WTC11 (cell line): ENCODE data around the gene PALD1. TPM values are rescaled to one million over a fixed set of nuclear protein-coding genes. Genes with fewer than 3 reads are reported as not detected.

Experiments
- CREB1 ChIP-seq: sonication (generic); formaldehyde crosslinking; IDR thresholded peaks from 2 replicates; pipeline ENCODE4 v1.8.0; 2023; ENCODE audit warnings: mild to moderate bottlenecking, missing genetic modification reagents
- EMX1 ChIP-seq: fragments of 250-450 bp; sonication (Bioruptor Pico); IDR thresholded peaks from 2 replicates; pipeline ENCODE4 v1.8.0; 2021; ENCODE audit warnings: mild to moderate bottlenecking
- ETV6 ChIP-seq: sonication (generic); formaldehyde crosslinking; IDR thresholded peaks from 2 replicates; pipeline ENCODE4 v1.8.1; 2022; ENCODE audit warnings: mild to moderate bottlenecking, missing genetic modification reagents
- FOXP1 ChIP-seq: sonication (generic); formaldehyde crosslinking; IDR thresholded peaks from 2 replicates; pipeline ENCODE4 v1.8.0; 2022; ENCODE audit warnings: missing genetic modification reagents, mild to moderate bottlenecking, moderate library complexity, borderline replicate concordance
- MYBL2 ChIP-seq: sonication (generic); formaldehyde crosslinking; IDR thresholded peaks from 2 replicates; pipeline ENCODE4 v1.8.1; 2023; ENCODE audit warnings: mild to moderate bottlenecking, moderate library complexity, missing genetic modification reagents
- NFE2L1 ChIP-seq: sonication (generic); formaldehyde crosslinking; IDR thresholded peaks from 2 replicates; pipeline ENCODE4 v1.8.1; 2023; ENCODE audit warnings: missing genetic modification reagents
- SP1 ChIP-seq: sonication (generic); formaldehyde crosslinking; conservative IDR thresholded peaks from 2 replicates; pipeline ENCODE4 v1.8.1; 2022; ENCODE audit warnings: missing genetic modification reagents
- ZNF121 ChIP-seq: sonication (generic); formaldehyde crosslinking; IDR thresholded peaks from 2 replicates; pipeline ENCODE4 v1.8.0; 2023; ENCODE audit warnings: missing genetic modification reagents
- ZNF232 ChIP-seq: sonication (generic); formaldehyde crosslinking; IDR thresholded peaks from 2 replicates; pipeline ENCODE4 v1.8.0; 2022; ENCODE audit warnings: mild to moderate bottlenecking, missing genetic modification reagents
- ZNF263 ChIP-seq: sonication (generic); formaldehyde crosslinking; IDR thresholded peaks from 2 replicates; pipeline ENCODE4 v1.8.1; 2022; ENCODE audit warnings: low read depth, mild to moderate bottlenecking, moderate library complexity, missing genetic modification reagents
- total RNA-seq: library from RNA; stranded (reverse); gene quantifications from 3 replicates; pipeline ENCODE4 v1.2.3, GENCODE V29; 2021
- TF ChIP-seq, protein P1 (sequence below): fragments of 250-450 bp; sonication (Bioruptor Pico); conservative IDR thresholded peaks from 2 replicates; pipeline ENCODE4 v1.9.0; 2021; ENCODE audit warnings: mild to moderate bottlenecking
- TF ChIP-seq, protein P2 (sequence below): sonication (generic); formaldehyde crosslinking; IDR thresholded peaks from 2 replicates; pipeline ENCODE4 v1.8.0; 2023; ENCODE audit warnings: mild to moderate bottlenecking, missing genetic modification reagents
- TF ChIP-seq, protein P3 (sequence below): sonication (generic); formaldehyde crosslinking; IDR thresholded peaks from 2 replicates; pipeline ENCODE4 v1.8.1; 2022; ENCODE audit warnings: mild to moderate bottlenecking, moderate library complexity, missing genetic modification reagents
- TF ChIP-seq, protein P4 (sequence below): sonication (generic); formaldehyde crosslinking; IDR thresholded peaks from 2 replicates; pipeline ENCODE4 v1.8.1; 2023; ENCODE audit warnings: mild to moderate bottlenecking, missing genetic modification reagents, moderate library complexity
- TF ChIP-seq, protein P5 (sequence below): fragments of 250-450 bp; sonication (Bioruptor Pico); IDR thresholded peaks from 2 replicates; pipeline ENCODE4 v1.9.0; 2021; ENCODE audit warnings: moderate library complexity, mild to moderate bottlenecking, inconsistent platforms, borderline replicate concordance
- TF ChIP-seq, protein P6 (sequence below): sonication (generic); formaldehyde crosslinking; IDR thresholded peaks from 2 replicates; pipeline ENCODE4 v1.8.1; 2022; ENCODE audit warnings: mild to moderate bottlenecking, missing genetic modification reagents, moderate library complexity, borderline replicate concordance
- TF ChIP-seq, protein P7 (sequence below): sonication (generic); formaldehyde crosslinking; IDR thresholded peaks from 2 replicates; pipeline ENCODE4 v1.8.1; 2022; ENCODE audit warnings: low read depth, mild to moderate bottlenecking, moderate library complexity, missing genetic modification reagents, borderline replicate concordance
- TF ChIP-seq, protein P8 (sequence below): fragments of 250-450 bp; sonication (Bioruptor Pico); IDR thresholded peaks from 2 replicates; pipeline ENCODE4 v1.9.0; 2021; ENCODE audit warnings: mild to moderate bottlenecking

Gene PALD1
- total RNA-seq, 1 experiment from 2014 or later: 43.6 TPM

DNA sequence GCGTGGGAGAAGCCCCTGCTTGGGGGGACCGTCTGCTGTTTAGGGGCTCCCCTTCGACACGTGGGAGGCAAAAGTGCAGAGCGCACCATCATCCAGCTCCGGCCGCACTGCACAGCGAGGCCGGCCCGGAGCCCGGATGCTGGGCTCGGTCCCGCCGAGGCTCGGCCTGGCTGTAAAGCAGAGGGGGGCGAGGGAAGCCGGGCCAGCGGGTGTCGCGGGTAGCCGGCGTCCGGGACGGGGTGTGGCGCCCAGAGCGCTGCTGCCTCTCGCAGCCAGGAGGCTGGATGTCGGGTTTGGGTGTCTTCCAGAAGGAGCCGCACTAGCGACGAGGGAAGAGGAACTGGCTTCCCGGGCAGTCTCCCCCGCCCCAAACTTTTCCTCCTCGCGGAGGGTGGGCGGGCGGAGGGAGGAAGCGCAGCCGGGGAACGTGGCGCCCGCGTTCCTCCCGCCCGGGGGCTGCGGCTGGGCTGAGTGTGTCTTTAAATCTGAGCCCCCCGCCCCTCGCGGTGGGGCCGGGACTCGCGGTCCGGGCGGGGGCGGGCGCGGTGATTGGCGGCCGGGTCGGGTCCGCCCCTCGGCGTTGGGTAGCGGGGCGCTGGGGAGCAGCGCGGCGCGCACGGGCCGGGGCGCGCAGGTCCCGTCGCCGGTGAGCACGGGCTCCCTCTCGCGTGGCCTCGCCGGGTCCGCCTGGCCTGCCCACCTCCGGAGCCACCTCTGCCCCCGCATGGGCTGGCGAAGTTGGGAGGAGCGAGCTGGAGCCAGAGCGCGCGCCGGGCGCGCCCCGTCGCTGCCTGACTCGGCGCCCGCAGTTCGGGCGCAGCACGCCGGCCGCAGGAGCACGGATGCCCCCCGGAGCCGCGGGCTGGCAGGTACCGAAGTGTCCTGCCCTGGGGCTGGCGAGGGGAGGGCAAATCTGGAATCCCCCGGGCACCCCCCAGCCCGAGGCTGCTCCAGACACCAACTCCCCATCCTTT lies at the start of gene PALD1 (continued):
- TF ChIP-seq, protein P1, sequence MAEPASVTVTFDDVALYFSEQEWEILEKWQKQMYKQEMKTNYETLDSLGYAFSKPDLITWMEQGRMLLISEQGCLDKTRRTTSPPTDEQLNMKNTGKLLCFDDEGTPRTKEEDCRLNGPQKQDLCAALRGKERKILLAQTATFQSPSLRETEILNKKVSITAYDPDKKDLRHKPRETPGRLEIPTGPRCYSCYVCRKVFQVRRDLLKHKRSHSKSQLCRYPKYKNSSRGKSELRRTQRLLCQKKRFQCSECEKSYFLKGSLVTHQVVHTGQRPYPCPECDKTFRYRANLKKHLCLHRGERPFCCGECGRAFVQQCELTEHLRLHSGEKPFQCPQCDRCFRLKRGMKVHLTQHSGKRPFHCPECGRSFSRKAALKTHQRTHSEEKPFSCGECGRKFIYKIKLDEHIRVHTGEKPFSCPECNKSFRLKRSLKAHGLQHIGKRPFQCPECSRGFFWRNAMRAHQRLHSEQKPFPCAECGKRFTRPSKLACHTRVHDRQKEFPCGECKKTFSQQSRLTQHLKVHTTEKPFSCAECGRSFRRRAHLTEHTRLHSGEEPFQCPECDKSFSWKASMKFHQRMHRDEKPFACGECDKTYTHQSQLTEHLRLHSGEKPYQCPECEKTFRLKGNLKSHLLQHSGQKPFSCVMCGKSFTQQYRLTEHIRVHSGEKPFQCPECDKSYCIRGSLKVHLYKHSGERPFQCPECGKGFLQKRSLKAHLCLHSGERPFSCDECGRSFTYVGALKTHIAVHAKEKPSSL (CRISPR knock-in tag): no peak
- TF ChIP-seq ZNF232: no peak
- TF ChIP-seq, protein P2, sequence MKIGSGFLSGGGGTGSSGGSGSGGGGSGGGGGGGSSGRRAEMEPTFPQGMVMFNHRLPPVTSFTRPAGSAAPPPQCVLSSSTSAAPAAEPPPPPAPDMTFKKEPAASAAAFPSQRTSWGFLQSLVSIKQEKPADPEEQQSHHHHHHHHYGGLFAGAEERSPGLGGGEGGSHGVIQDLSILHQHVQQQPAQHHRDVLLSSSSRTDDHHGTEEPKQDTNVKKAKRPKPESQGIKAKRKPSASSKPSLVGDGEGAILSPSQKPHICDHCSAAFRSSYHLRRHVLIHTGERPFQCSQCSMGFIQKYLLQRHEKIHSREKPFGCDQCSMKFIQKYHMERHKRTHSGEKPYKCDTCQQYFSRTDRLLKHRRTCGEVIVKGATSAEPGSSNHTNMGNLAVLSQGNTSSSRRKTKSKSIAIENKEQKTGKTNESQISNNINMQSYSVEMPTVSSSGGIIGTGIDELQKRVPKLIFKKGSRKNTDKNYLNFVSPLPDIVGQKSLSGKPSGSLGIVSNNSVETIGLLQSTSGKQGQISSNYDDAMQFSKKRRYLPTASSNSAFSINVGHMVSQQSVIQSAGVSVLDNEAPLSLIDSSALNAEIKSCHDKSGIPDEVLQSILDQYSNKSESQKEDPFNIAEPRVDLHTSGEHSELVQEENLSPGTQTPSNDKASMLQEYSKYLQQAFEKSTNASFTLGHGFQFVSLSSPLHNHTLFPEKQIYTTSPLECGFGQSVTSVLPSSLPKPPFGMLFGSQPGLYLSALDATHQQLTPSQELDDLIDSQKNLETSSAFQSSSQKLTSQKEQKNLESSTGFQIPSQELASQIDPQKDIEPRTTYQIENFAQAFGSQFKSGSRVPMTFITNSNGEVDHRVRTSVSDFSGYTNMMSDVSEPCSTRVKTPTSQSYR (CRISPR knock-in tag): peak; percentile 61; the same call in 1 of the 2 replicates
- TF ChIP-seq ZNF121 (CRISPR knock-in tag): no peak
- TF ChIP-seq, protein P3, sequence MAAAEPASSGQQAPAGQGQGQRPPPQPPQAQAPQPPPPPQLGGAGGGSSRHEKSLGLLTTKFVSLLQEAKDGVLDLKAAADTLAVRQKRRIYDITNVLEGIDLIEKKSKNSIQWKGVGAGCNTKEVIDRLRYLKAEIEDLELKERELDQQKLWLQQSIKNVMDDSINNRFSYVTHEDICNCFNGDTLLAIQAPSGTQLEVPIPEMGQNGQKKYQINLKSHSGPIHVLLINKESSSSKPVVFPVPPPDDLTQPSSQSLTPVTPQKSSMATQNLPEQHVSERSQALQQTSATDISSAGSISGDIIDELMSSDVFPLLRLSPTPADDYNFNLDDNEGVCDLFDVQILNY (CRISPR knock-in tag): peak; percentile 85
- no peak for TF ChIP-seq EMX1 (CRISPR knock-in tag)
- TF ChIP-seq NFE2L1: 0 out of 2 replicates have a peak, but pooled peaks have one; percentile 29
- TF ChIP-seq, protein P4, sequence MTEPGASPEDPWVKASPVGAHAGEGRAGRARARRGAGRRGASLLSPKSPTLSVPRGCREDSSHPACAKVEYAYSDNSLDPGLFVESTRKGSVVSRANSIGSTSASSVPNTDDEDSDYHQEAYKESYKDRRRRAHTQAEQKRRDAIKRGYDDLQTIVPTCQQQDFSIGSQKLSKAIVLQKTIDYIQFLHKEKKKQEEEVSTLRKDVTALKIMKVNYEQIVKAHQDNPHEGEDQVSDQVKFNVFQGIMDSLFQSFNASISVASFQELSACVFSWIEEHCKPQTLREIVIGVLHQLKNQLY (CRISPR knock-in tag): no peak
- no peak for TF ChIP-seq ETV6 (CRISPR knock-in tag)
- TF ChIP-seq, protein P5, sequence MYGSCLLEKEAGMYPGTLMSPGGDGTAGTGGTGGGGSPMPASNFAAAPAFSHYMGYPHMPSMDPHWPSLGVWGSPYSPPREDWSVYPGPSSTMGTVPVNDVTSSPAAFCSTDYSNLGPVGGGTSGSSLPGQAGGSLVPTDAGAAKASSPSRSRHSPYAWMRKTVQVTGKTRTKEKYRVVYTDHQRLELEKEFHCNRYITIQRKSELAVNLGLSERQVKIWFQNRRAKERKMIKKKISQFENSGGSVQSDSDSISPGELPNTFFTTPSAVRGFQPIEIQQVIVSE (CRISPR knock-in tag): no peak
- TF ChIP-seq, protein P6, sequence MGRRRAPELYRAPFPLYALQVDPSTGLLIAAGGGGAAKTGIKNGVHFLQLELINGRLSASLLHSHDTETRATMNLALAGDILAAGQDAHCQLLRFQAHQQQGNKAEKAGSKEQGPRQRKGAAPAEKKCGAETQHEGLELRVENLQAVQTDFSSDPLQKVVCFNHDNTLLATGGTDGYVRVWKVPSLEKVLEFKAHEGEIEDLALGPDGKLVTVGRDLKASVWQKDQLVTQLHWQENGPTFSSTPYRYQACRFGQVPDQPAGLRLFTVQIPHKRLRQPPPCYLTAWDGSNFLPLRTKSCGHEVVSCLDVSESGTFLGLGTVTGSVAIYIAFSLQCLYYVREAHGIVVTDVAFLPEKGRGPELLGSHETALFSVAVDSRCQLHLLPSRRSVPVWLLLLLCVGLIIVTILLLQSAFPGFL (CRISPR knock-in tag): no peak
- TF ChIP-seq, protein P7, sequence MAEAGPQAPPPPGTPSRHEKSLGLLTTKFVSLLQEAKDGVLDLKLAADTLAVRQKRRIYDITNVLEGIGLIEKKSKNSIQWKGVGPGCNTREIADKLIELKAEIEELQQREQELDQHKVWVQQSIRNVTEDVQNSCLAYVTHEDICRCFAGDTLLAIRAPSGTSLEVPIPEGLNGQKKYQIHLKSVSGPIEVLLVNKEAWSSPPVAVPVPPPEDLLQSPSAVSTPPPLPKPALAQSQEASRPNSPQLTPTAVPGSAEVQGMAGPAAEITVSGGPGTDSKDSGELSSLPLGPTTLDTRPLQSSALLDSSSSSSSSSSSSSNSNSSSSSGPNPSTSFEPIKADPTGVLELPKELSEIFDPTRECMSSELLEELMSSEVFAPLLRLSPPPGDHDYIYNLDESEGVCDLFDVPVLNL: no peak
- TF ChIP-seq, protein P8, sequence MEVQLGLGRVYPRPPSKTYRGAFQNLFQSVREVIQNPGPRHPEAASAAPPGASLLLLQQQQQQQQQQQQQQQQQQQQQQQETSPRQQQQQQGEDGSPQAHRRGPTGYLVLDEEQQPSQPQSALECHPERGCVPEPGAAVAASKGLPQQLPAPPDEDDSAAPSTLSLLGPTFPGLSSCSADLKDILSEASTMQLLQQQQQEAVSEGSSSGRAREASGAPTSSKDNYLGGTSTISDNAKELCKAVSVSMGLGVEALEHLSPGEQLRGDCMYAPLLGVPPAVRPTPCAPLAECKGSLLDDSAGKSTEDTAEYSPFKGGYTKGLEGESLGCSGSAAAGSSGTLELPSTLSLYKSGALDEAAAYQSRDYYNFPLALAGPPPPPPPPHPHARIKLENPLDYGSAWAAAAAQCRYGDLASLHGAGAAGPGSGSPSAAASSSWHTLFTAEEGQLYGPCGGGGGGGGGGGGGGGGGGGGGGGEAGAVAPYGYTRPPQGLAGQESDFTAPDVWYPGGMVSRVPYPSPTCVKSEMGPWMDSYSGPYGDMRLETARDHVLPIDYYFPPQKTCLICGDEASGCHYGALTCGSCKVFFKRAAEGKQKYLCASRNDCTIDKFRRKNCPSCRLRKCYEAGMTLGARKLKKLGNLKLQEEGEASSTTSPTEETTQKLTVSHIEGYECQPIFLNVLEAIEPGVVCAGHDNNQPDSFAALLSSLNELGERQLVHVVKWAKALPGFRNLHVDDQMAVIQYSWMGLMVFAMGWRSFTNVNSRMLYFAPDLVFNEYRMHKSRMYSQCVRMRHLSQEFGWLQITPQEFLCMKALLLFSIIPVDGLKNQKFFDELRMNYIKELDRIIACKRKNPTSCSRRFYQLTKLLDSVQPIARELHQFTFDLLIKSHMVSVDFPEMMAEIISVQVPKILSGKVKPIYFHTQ: no peak
- TF ChIP-seq SP1 (CRISPR knock-in tag): peak; percentile 82; the same call in 1 of the 2 replicates
- peak; percentile 3; the same call in 1 of the 2 replicates for TF ChIP-seq FOXP1
- peak; percentile 72; the same call in 1 of the 2 replicates for TF ChIP-seq MYBL2 (CRISPR knock-in tag)
- TF ChIP-seq CREB1 (CRISPR knock-in tag): no peak
- TF ChIP-seq ZNF263 (CRISPR knock-in tag): peak; percentile 27; the same call in 1 of the 2 replicates
